GM12801 (cell line): ENCODE data around the gene SETBP1.

Experiments used
- TF ChIP-seq, protein P1 (sequence below): IDR thresholded peaks from one replicate; pipeline ENCODE4 v1.5.1; 2011; ENCODE audit warnings: control low read depth; ENCODE audit not compliant: insufficient read length; ENCODE audit errors: extremely low read depth

Gene SETBP1

DNA sequence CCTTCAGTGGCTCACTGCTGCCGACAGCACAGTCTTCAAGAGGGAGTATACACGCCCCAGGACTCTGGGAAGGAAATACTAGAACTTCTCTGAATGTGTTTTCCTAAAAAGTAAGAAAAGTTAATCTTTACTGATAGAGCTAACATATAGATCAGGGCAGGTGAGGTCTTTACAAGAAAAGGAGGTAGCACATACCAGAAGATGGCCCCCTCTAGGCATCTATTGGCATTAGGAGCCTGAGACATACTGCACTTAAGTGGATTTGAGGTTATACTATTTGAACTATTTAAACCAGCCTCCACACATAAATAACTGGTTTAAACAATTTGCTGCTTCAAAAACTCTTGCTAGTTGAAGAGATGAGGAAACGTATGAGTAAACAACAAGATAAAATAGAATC, 406.1 kb downstream of the SETBP1 start:
- TF ChIP-seq, protein P1, sequence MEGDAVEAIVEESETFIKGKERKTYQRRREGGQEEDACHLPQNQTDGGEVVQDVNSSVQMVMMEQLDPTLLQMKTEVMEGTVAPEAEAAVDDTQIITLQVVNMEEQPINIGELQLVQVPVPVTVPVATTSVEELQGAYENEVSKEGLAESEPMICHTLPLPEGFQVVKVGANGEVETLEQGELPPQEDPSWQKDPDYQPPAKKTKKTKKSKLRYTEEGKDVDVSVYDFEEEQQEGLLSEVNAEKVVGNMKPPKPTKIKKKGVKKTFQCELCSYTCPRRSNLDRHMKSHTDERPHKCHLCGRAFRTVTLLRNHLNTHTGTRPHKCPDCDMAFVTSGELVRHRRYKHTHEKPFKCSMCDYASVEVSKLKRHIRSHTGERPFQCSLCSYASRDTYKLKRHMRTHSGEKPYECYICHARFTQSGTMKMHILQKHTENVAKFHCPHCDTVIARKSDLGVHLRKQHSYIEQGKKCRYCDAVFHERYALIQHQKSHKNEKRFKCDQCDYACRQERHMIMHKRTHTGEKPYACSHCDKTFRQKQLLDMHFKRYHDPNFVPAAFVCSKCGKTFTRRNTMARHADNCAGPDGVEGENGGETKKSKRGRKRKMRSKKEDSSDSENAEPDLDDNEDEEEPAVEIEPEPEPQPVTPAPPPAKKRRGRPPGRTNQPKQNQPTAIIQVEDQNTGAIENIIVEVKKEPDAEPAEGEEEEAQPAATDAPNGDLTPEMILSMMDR: no peak

- TF ChIP-seq, protein P1: no peak
Observed at GRCh38 chr18:45090526-45091140, 409.9 kb downstream of the SETBP1 start.

DNA sequence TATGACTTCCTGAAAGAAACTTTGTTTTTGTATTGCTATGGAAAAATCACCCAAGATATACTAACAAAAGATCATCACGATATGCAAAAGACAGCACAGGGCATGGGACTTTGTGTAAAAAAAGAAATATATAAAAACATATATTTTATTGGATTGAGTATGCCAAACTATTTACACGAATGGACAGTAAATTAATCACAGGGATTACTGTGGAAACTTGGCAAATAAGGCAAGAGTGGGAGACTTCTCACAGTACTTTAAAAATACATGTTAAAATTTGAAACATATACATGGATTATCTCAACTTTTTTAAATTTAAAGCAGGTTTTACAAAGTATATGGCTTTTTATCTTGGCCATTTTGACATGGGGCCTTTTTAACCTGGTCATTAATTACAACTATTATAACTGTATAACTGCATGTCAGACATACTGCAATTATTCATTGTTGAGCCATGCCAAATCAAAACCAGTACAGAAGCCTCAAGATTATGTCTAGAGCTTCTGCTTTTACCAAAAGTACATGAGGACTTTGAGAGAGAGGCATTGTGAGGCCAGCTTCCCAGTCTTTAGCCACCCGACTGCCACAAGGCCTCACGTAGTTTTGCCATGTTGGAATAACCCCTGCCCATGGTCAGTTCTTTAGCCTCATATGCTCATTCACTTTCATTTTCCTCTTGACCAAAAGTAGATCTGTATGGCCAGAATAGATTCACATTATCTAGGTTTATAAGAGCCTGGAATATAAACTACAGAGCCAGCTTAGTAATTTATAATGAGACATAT, 419.8 kb downstream of the SETBP1 start:
- TF ChIP-seq, protein P1: no peak

- TF ChIP-seq, protein P1: no peak
Observed at GRCh38 chr18:45102126-45102525, 421.4 kb downstream of the SETBP1 start.

DNA sequence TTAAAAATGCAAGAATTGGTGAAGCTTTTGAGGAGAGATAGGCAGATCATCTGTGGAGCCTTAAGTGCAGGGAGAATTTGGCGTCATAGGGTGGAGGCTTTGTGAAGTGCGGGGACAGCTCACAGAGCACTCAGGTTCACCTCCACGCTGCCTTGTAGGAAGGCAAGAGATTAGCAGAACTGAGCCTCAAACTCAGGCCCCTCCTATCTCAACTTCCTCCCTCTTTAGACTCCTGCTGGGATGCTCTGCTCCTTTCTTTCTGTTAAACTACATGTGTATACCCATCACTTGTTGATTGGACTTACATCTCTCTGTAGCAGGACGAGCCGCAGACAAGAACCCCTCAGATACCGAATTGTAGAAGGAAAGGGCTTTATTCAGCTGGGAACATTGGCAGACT, 422.2 kb downstream of the SETBP1 start:
- TF ChIP-seq, protein P1: no peak

DNA sequence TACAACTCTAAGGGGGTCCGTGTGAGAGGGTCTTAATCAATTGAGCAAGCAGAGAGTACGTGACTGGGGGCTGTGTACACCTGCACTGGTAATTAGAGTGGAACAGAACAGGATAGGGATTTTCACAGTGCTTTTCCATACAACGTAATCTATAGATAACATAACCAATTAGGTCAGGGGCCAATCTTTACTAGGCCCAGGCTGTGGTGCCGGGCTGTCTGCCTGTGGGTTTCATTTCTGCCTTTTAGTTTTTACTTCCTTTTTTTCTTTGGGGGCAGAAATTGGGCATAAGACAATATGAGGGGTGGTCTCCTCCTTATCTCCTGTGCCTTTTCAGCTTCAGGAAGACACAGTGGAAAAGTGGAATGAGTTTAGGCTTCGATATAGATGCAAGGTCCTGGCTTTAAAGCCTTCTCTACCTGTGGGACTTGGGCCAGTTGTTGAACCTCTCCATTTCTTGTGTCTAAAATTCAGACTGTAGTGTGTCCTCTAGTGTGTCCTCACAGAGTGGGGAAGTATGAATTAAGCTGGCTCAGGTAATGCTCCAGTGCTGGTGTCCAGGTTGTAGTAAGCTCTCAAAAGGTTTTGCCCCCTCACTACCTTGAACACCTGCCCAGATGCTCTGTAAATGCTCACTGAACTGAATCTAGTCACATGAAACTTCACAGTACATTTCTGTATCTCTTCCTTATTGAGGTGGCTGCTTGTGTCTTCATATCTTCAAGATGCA, 422.8 kb downstream of the SETBP1 start:
- TF ChIP-seq, protein P1: no peak

DNA sequence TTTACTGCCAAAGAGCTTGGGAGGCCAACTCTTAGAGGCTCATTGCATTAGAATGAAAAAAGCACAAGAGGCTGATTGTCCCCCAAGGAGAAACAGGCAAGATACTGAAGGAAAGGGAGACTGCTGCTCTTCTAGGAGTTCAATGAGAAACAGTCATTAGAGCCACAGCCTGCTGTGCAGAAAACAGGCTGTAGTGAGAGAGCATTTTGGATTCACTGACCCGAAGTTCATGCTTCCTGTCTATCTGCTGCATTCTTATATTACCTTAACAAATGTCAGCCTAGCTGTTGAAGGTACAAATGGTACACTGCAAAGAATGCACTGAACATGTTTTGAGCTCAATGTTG, 423.3 kb downstream of the SETBP1 start:
- TF ChIP-seq, protein P1: no peak
